SK-N-SH (cell line): ENCODE measurements around the gene FBLN7. TPM values are rescaled to one million over a fixed set of nuclear protein-coding genes. Genes with fewer than 3 reads are reported as not detected.

Source experiments
- CTCF ChIA-PET: fragments of 300-600, 350-600 bp; formaldehyde crosslinking; extraction: SDS; loops from one replicate; lab custom pipeline; 2021; lab: Yijun Ruan, JAX
- POLR2A ChIA-PET: fragments of 350-600 bp; sonication (Branson Sonifier 250); formaldehyde crosslinking; extraction: SDS; loops from one replicate; lab custom pipeline; 2020; ENCODE audit warnings: antibody characterized with exemption, inconsistent platforms; lab: Yijun Ruan, JAX
- DNase-seq: peaks from one replicate; pipeline ENCODE4 v3.0.0; 2012
- H2AFZ ChIP-seq: fragments of 200-600 bp; sonication (generic); 2 replicates; pipeline ENCODE4 v1.8.1; 2016; ENCODE audit warnings: antibody characterized with exemption, mild to moderate bottlenecking, low read depth
- H3F3A ChIP-seq: fragments of 200-600 bp; sonication (generic); replicated peaks from 2 replicates; pipeline ENCODE3; 2016; ENCODE audit warnings: antibody characterized with exemption, mild to moderate bottlenecking; ENCODE audit not compliant: insufficient read depth
- H3K27ac ChIP-seq, 2 experiments: fragments of 200-500 bp in 1 of 2; fragments of 200-600 bp in 1 of 2; sonication (Bioruptor generic) in 1 of 2; sonication (generic), shearing (Covaris generic) in 1 of 2; 2 replicates each; pipeline versions ENCODE4 v1.5.1 to v1.6.1; 2014 to 2016; ENCODE audit warnings: low read depth in 2 of 2, inconsistent platforms in 1 of 2, low read length in 1 of 2, mild to moderate bottlenecking in 1 of 2, mixed read lengths in 1 of 2
- H3K27me3 ChIP-seq: fragments of 200-600 bp; sonication (generic), shearing (Covaris generic); 2 replicates; pipeline ENCODE4 v1.6.1; 2016; ENCODE audit warnings: mixed run types; ENCODE audit not compliant: insufficient read depth
- H3K36me3 ChIP-seq, 2 experiments: fragments of 200-500 bp in 1 of 2; fragments of 200-600 bp in 1 of 2; sonication (Bioruptor generic) in 1 of 2; sonication (generic) in 1 of 2; replicated peaks in 1 of 2; 2 replicates each; pipeline versions ENCODE3 to v1.5.1; 2014 to 2016; ENCODE audit warnings: low read length in 1 of 2, mild to moderate bottlenecking in 1 of 2; ENCODE audit not compliant: insufficient read depth in 2 of 2, control insufficient read depth in 1 of 2
- H3K4me1 ChIP-seq, 2 experiments: fragments of 200-500 bp in 1 of 2; fragments of 200-600 bp in 1 of 2; sonication (Bioruptor generic) in 1 of 2; sonication (generic), shearing (Covaris generic) in 1 of 2; 2 replicates each; pipeline versions ENCODE4 v1.5.1 to v1.6.1; 2014 to 2016; ENCODE audit warnings: low read depth in 1 of 2, low read length in 1 of 2, mixed run types in 1 of 2; ENCODE audit not compliant: insufficient read depth in 2 of 2, control insufficient read depth in 1 of 2
- H3K4me2 ChIP-seq: fragments of 200-600 bp; sonication (generic), shearing (Covaris generic); 2 replicates; pipeline ENCODE4 v1.6.1; 2017; ENCODE audit warnings: mixed run types
- H3K4me3 ChIP-seq, 2 experiments: fragments of 200-500 bp in 1 of 2; fragments of 200-600 bp in 1 of 2; sonication (Bioruptor generic) in 1 of 2; sonication (generic), shearing (Covaris generic) in 1 of 2; 2 replicates each; pipeline versions ENCODE4 v1.5.1 to v1.8.1; 2014 to 2016; ENCODE audit warnings: low read depth in 2 of 2, inconsistent platforms in 1 of 2, low read length in 1 of 2, mild to moderate bottlenecking in 1 of 2, mixed read lengths in 1 of 2, moderate library complexity in 1 of 2
- H3K79me2 ChIP-seq: fragments of 200-600 bp; sonication (generic); 2 replicates; pipeline ENCODE4 v1.8.1; 2017; ENCODE audit warnings: mild to moderate bottlenecking; ENCODE audit not compliant: insufficient read depth
- H3K9ac ChIP-seq: fragments of 200-600 bp; sonication (generic); 2 replicates; pipeline ENCODE4 v1.6.1; 2017; ENCODE audit warnings: mixed run types
- H3K9me2 ChIP-seq: fragments of 200-600 bp; sonication (generic); 2 replicates; pipeline ENCODE4 v1.6.1; 2017; ENCODE audit warnings: mixed run types
- H3K9me3 ChIP-seq: fragments of 200-600 bp; sonication (generic); 2 replicates; pipeline ENCODE4 v1.6.1; 2017; ENCODE audit warnings: mixed run types, mild to moderate bottlenecking, moderate library complexity
- H4K20me1 ChIP-seq: fragments of 200-600 bp; sonication (generic); 2 replicates; pipeline ENCODE4 v1.6.1; 2017; ENCODE audit warnings: mild to moderate bottlenecking, mixed run types; ENCODE audit not compliant: insufficient read depth
- ELF1 ChIP-seq: IDR thresholded peaks from 2 replicates; pipeline ENCODE4 v1.4.0; 2012
- EZH2phosphoT487 ChIP-seq: fragments of 200-600 bp; sonication (generic); IDR thresholded peaks from 2 replicates; pipeline ENCODE4 v1.6.1; 2017; ENCODE audit warnings: low read depth, mixed run types, mild to moderate bottlenecking, antibody characterized with exemption, moderate library complexity, borderline replicate concordance
- FOSL2 ChIP-seq: IDR thresholded peaks from 2 replicates; pipeline ENCODE4 v1.4.0; 2012; ENCODE audit warnings: low read depth, mild to moderate bottlenecking, moderate library complexity, borderline replicate concordance
- NFIC ChIP-seq: IDR thresholded peaks from 2 replicates; pipeline ENCODE4 v1.4.0; 2012; ENCODE audit warnings: borderline replicate concordance
- POLR2AphosphoS5 ChIP-seq: IDR thresholded peaks from 2 replicates; pipeline ENCODE4 v1.6.1; 2012; ENCODE audit warnings: low read depth, low read length
- TEAD4 ChIP-seq: IDR thresholded peaks from 2 replicates; pipeline ENCODE4 v1.4.0; 2012; ENCODE audit warnings: mild to moderate bottlenecking, borderline replicate concordance; ENCODE audit not compliant: insufficient read depth
- YY1 ChIP-seq: IDR thresholded peaks from 2 replicates; pipeline ENCODE4 v1.4.0; 2012; ENCODE audit warnings: low read depth, mild to moderate bottlenecking
- WGBS: methylation state at CpG from one replicate; pipeline ENCODE4 v1.1.6; 2017; ENCODE audit warnings: low lambda C conversion rate; 5-methylcytosine and 5-hydroxymethylcytosine counted together
- polyA plus RNA-seq, 3 experiments: library from polyadenylated mRNA; depleted of rRNA; stranded (reverse); fragments of >200 nt; gene quantifications; 2 replicates each; pipeline ENCODE4 v1.2.3, GENCODE V29; 2012
- TF ChIP-seq, protein P1 (sequence below): IDR thresholded peaks from 2 replicates; pipeline ENCODE4 v1.6.1; 2012; ENCODE audit warnings: mild to moderate bottlenecking, low read depth, low read length, moderate library complexity

FBLN7 gene
- polyA plus RNA-seq, 1 of the 3 experiments (the other 2 are of a cell fraction): 4.4 TPM

DNA sequence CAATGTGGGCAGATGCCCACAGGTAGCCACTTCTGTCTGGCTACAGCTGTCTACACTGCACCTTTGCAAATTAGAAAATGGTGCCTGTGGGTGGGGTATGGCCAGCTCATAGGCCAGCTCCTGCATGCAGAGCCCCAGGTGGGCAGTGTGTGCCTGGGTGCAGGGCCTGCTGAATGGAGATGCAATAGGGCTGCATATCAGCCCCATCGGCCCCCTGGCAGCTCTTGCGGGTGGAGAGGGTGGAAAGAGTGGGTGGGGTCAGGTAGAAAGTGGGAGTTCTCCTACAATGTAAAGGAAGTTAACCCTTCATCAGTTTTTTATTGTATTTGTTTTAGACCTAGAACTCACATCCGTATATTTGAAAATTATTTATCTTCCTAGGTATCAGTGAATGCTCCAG is 37.1 kb downstream of the FBLN7 start:
- H3K27ac ChIP-seq: no peak overlapping the region
- no peak overlapping the region for H3K4me2 ChIP-seq
- H3K36me3 ChIP-seq: no peaks in the 10 kb centered on the region
- H3K4me3 ChIP-seq: no peak overlapping the region
- no peaks in the 10 kb centered on the region for H3K27me3 ChIP-seq
- no peaks in the 10 kb centered on the region for H4K20me1 ChIP-seq
- H3K9me2 ChIP-seq: no peaks in the 10 kb centered on the region
- TF ChIP-seq TEAD4 (no peak), ELF1 (no peak), NFIC (no peak)
- H3K79me2 ChIP-seq: no peaks in the 10 kb centered on the region
- no peak overlapping the region for H2AFZ ChIP-seq
- 79% methylated on average over 3 of the region's 3 CpGs for WGBS
- no peaks in the 10 kb centered on the region for H3K9me3 ChIP-seq
- ChIA-PET POLR2A (no interaction called here), CTCF (no interaction called here)
- H3K4me1 ChIP-seq: peaks cover 0 to 7% of the 10 kb centered on the region in 2 experiments; a peak in 2 of 4 replicates
- H3K9ac ChIP-seq: no peak overlapping the region
- no peaks in the 10 kb centered on the region for H3F3A ChIP-seq
- no peak for DNase-seq

DNA sequence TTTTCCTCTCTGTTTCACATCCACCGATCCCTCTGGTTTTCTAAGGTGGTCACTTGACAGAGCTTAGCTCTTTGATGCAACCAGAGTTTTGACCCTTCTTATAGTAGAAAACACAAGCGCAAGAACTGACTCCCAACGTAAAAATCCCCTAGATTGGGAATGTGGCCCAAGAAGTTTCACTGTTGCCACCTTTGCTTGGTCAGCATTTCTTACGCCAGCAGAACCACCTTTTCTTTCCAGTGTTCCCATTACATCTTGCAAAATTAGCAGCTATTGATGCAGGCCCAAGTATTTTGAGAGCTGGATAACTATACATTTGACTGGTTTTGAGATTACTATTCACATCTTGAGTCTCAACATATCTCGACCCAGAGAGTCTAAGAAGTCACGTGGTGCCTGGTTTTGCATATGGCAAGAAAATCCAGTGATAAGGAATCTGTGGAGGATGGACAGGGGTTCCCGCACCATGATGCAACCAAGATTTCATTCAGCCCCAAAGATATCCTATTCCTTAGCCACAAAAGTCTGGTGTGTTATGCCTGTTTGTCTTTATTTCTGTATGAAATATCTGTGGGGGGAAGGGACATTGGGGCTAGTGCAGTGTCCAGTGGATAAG is 37.9 kb downstream of the FBLN7 start:
- no peak overlapping the region for H3K27ac ChIP-seq
- TF ChIP-seq, protein P1, sequence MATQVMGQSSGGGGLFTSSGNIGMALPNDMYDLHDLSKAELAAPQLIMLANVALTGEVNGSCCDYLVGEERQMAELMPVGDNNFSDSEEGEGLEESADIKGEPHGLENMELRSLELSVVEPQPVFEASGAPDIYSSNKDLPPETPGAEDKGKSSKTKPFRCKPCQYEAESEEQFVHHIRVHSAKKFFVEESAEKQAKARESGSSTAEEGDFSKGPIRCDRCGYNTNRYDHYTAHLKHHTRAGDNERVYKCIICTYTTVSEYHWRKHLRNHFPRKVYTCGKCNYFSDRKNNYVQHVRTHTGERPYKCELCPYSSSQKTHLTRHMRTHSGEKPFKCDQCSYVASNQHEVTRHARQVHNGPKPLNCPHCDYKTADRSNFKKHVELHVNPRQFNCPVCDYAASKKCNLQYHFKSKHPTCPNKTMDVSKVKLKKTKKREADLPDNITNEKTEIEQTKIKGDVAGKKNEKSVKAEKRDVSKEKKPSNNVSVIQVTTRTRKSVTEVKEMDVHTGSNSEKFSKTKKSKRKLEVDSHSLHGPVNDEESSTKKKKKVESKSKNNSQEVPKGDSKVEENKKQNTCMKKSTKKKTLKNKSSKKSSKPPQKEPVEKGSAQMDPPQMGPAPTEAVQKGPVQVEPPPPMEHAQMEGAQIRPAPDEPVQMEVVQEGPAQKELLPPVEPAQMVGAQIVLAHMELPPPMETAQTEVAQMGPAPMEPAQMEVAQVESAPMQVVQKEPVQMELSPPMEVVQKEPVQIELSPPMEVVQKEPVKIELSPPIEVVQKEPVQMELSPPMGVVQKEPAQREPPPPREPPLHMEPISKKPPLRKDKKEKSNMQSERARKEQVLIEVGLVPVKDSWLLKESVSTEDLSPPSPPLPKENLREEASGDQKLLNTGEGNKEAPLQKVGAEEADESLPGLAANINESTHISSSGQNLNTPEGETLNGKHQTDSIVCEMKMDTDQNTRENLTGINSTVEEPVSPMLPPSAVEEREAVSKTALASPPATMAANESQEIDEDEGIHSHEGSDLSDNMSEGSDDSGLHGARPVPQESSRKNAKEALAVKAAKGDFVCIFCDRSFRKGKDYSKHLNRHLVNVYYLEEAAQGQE: no peak
- no peak for TF ChIP-seq EZH2phosphoT487
- TF ChIP-seq POLR2AphosphoS5: no peak
- TF ChIP-seq FOSL2: no peak
- TF ChIP-seq YY1: no peak
- H4K20me1 ChIP-seq: no peaks in the 10 kb centered on the region
- H3K9me2 ChIP-seq: no peaks in the 10 kb centered on the region
- ChIA-PET POLR2A (no interaction called here), CTCF (no interaction called here)
- no peaks in the 10 kb centered on the region for H3K79me2 ChIP-seq
- no peak for DNase-seq
- no peak overlapping the region for H3K9ac ChIP-seq
- H2AFZ ChIP-seq: no peak overlapping the region
- WGBS: 87% methylated on average over 7 of the region's 7 CpGs
- no peaks in the 10 kb centered on the region for H3F3A ChIP-seq
- no peak overlapping the region for H3K4me2 ChIP-seq
- H3K4me1 ChIP-seq: peaks cover 0 to 7% of the 10 kb centered on the region in 2 experiments; a peak in 2 of 4 replicates
- no peaks in the 10 kb centered on the region for H3K9me3 ChIP-seq
- no peaks in the 10 kb centered on the region for H3K27me3 ChIP-seq
- no peak overlapping the region for H3K4me3 ChIP-seq
- H3K36me3 ChIP-seq: no peaks in the 10 kb centered on the region
